Endothelial cell of umbilical vein (primary cell): Measurements from ENCODE around the gene TIGD1.
A peak's percentile ranks its signal among the peaks of the same experiment; 100 is the strongest.

Source experiments
- CTCF ChIP-seq, 2 donors: IDR thresholded peaks; 1 replicate in 1 of 2; 2 replicates in 1 of 2; pipeline ENCODE4 v1.5.1; 2011; ENCODE audit warnings: low read length in 2 of 2, mild to moderate bottlenecking in 2 of 2, moderate library complexity in 2 of 2, control low read depth in 1 of 2, inconsistent platforms in 1 of 2, low read depth in 1 of 2; ENCODE audit not compliant: insufficient read depth in 1 of 2; ENCODE audit errors: extremely low read depth in 1 of 2
- EZH2 ChIP-seq: IDR thresholded peaks from 2 replicates; pipeline ENCODE4 v1.6.1; 2012; ENCODE audit warnings: borderline replicate concordance, low read depth, mild to moderate bottlenecking, moderate library complexity, low read length, inconsistent platforms; ENCODE audit not compliant: severe bottlenecking
- POLR2A ChIP-seq: IDR thresholded peaks from 2 replicates; pipeline ENCODE4 v1.6.1; 2012; ENCODE audit warnings: low read depth, mild to moderate bottlenecking, control low read depth, low read length
- POLR2AphosphoS5 ChIP-seq: IDR thresholded peaks from 2 replicates; pipeline ENCODE4 v1.6.1; 2012; ENCODE audit warnings: low read depth, mild to moderate bottlenecking, control low read depth, low read length, moderate library complexity; ENCODE audit not compliant: insufficient read depth

- TF ChIP-seq CTCF (IDR thresholded peaks at IDR 0.05; ENCODE audit: extremely low read depth in 1 of 2, insufficient read depth in 1 of 2, low read depth in 1 of 2, low read length in 2 of 2), result no peak
- TF ChIP-seq POLR2A, result no peak
- peak; percentile 85 for TF ChIP-seq EZH2
- no peak for TF ChIP-seq POLR2AphosphoS5
These were observed 46.5 kb downstream of the TIGD1 start for GRCh38 chr2:232503809-232504323.
